Stimulated activated CD8-positive, alpha-beta memory T cell treated with anti-CD3 and anti-CD28 coated beads, Interleukin-4, amount 100 ng/mL, for 1 hour (primary cell): Measurements from ENCODE around the gene EYS.

ENCODE experiments used
- DNase-seq, 2 donors: peaks; one replicate each; pipeline ENCODE4 v3.0.0-alpha.2; 2020; ENCODE audit warnings: low read depth in 2 of 2, low spot score in 1 of 2

Gene EYS

DNA sequence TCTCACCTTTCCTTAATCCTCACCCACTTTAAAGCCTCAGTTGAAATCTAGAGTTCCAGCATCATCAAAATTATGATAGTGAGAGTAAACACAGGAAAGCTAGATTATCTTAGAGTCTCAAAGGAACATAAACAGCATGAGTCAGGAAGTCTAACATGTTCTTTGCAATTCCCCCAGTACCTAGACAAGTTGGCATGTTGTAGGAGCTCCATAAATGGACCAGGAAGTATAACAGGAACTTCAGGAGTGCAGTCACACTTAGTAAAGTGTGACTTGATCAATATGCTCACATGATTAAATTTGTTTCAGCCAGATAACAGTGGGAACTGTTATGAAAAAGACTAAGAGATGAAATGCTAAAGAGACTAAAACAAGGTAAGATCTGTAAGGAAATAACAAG, 834.4 kb downstream of the EYS start:
- no peak for DNase-seq

DNA sequence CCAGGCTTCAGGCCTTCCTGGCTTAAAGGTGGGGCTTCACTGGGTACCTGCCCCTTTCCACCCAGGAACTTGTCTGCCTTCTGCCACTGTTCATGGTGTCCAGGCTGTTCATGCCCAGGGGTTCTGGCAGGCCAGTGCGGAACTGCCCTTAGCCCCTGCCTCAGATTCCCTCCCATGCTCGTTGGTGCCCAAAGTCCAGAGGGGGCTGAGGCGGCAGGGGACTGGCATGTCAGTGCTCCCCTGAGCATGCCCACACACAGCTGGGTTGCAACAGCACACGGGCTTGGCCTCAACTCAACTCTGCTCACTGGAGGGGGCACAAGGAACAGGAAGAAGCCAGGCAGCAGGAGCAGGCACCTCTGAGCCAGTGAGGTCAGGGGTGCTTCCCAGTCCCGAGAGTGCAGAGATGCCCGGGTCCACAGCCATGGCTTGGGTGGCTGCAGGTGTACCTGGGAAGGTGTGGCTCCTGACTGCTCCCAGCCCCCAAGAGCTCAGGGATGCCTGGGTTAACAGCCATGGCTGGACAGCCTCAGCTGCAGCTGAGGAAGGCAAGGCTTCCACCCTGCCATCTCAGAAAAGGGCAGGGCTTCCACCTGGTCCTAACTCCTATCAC, 845.9 kb downstream of the EYS start:
- DNase-seq = no peak

DNA sequence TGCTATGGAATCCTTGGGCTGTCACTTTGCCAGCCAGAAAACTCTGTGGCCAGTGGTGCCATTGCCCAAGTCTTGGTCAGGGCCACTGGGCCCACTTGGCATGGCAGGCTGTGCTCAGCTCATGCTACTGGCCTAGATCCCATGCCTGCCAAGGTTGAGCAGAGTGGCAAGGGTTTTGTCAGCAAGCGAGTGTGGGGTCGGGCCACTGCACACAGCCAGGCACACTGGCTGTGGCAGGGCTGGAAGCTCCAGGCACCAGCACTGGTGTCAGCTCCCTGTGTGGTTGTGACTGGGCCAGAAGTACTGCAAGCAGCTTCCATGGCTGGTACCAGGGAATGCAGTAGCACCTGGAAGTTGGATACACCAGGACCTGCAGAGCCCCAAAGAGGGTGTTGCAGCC, 846.8 kb downstream of the EYS start:
- no peak for DNase-seq

DNA sequence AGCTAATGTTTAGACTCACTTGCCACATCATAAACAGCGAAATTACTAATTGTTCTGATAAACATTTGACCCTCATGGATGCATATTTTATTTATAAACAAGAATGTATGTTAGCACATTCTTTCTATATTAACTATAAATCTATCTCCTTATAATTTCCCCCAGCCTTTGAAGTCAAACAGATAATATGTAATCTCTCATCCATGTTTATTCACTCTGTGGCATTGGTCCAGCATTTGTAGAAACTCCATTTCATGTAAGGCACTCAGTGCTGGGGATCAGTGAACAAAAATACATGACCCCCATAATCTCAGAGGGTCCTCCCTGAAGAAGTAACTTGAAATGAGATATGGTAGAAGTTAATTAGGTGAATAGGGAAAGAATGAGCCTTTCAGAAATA, 856.9 kb downstream of the EYS start:
- no peak for DNase-seq

DNA sequence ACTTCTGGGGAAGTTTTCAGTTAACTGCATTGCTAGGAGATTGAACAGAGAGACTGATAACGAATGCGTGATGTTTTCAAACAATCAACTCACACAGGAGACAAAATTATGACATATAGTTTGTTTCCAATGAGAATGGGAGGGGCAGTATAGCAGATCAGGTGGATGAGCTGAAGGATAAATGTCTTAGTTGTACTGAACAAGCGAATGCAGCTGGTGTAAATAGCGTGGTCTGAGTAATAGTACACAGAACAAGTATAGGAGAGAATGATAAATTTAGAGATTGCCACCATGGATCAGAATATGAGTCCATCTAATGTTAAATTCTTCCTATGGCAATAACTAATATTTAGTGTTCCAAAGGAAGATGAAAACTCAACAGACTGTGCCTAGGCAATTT, 858.6 kb downstream of the EYS start:
- no peak for DNase-seq

DNA sequence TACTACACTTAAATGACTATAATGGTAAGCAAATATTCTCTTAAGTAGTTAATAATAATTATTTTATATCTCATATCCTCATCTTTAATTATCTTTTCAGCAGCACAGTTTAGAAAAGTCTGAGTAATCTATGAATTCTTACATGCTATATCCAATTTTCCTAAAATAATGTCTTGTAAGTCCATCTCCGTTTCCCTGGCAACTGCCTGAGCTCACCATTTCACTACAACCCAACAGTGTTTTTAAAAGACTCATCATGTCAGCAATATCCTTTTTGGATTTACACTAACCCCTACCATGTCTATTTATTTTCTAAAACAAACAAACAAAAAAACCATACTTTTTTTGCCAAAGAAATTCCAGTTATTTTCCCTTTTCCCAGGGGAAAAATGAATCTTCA, 859.6 kb downstream of the EYS start:
- no peak for DNase-seq

DNA sequence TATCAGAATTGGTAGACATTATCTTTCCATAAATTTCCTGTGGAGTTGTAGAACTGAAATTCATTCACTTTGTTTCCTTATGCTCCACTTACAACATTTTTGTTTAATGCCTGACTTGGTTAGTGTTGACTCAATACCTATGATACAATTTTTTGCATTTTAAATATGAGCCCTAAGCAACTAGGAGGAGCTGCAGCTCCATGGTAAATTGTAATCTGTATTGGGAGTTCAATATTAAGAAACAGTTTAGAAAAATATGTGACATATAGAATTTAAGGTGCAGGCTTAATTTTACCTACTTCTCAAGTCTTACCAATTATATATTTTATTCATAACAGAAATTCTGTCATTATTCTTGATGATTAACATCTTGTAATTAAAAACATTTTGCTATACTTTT, 868.3 kb downstream of the EYS start:
- DNase-seq = no peak

DNA sequence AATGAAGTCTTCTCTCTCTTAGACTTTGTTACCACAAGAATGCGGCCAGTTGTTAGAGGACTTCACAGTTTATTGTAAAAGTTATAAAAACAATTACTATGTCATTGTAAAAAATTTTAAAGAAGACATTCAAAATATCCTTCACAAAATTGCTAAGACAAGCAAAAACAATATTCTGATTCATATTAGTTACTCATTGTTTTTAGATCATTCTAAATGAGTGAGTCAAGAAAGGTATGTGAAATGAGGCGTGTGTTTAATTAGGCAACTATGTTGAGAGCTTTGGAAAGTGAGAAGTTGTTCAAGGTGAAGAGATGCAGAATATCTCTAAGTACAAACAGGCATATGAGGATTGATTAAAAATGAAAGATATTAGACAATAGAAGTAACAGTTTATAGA, 875.3 kb downstream of the EYS start:
- no peak for DNase-seq

DNA sequence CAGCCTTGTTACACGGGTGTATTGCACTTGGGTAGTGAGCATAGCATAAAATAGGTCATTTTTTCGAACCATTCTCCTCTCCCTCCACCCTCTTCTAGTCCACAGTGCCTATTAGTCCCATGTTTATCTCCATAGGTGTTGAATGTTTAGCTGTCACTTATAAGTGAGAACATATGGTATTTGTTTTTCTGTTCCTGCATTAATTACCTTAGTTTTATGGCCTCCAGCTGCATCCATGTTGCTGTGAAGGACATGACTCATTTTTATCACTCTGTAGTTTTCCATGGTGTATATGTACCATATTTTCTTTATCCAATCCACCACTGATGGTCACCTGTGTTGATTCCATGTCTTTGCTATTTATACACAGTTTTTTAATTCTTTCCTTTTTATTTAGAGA, 889.5 kb downstream of the EYS start:
- DNase-seq = no peak

DNA sequence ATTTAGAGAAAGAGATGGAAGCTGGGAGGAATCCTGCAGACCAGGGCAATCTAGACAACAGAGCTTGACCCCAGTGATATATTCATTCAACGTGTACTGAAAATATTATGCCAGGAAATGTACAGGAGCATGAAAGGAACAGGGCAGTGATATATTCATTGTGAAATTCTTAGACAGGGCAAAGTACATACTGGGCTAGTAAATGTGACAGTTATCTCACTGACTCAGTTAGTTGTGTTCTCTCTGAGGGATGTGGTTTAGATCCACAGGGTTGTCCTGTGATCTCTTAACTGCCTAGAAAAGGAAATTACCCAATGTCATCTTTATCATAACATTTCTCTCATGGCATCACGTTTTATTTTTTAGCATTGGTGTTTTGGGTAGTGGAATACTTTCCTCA, 891.3 kb downstream of the EYS start:
- DNase-seq = no peak

DNA sequence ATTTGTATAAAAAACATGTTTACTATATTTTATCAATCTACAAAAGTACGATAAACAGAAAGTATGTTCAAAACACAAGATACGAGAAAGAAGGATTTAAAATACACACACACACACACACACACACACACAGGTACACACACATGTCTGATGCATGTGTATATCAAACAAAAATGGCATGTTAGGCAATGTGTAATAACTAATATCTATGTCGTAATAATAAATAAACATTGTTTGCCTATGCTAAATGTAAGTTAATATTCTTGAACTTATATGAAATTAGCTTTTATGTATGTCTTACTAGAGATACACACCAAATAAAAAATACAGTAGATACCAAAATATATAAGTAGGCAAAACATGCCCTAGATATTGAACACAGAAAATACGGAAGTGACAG, 894.9 kb downstream of the EYS start:
- no peak for DNase-seq

DNA sequence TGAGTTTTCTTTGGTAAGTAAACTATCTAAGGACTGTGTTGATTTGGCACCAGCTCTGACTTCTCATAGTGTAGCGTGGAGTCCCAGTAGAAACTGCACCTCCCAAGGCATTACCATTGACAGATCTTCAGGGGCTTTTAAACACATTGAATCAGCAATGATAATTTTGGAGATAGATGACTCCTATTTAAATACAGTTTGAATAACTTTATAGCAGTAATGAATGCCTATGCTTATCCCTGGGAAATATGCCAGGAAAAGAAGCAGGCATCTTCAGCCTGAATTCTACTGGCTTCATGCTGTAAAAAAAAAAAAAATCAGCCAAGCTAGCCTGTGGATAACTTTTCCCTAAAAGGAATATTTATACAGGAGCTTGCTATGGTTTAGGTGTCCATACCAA, 895.9 kb downstream of the EYS start:
- no peak for DNase-seq

DNA sequence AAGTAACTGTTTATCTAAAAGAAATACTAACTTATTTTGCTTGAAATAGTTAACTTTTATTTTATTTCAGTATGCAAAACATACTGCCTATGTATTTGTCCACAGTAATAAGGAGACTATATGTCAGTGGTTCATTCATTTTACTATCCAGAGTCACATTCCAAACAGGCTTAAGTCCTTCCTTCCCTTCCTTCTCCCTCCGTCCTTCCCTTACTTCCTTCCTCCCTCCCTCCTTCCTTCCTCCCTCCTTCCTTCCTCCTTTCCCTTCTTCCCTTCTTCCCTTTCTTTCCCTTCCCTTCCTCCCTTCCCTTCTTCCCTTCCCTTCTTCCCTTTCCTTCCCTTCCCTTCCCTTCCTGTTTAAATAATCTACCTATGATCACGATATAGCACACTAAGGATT, 899.2 kb downstream of the EYS start:
- no peak for DNase-seq

DNA sequence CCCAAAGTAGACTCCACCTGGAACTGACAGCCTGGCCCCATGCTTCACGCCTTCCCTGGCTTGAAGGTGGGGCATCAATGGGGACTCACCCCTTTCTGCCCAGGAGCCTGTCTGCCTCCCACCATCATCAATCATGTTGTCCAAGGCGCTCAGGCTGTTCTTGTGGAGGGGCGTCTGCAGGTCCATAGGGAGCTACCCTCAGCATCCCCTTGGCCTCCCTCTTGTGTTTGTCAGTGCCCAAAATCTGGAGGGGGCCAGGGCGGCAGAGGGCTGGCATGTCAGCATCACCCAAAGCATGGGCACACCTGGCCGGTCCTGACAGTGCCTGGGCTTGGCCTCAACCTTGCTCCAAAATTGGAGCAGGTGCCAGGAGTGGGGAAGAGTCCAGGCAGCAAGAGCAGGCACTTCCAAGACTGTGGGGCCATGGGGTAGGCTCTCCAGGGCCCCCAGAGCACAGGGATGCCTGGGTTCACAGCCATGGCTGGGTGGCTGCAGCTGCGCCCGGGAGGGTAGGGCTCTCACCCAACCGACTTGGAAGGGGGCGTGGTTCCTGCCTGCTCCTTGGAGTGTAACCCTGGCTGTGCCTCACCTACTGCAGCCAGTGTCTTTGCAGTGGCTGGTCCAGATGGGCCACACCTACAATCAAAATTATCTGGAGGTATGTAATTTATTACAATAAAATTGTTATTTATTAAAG, 903.4 kb downstream of the EYS start:
- DNase-seq = no peak

DNA sequence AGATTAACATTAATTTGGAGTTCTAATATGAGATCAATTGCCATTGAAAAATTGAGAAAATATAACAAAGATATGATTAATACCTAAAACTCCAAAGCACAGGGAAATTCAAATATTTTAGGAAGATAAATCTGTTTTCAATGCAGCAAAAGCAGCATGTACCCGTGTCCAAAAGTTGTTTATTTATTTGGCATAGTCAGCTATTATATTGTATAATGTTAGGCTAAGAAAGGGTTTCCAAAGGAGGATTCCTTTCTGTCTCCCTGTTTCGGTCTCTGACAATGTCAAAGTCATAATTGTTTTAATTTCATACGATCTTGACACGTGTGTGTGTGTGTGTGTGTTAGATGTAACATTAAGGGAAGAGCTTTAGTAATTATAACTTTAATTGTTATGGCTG, 914.5 kb downstream of the EYS start:
- no peak for DNase-seq

DNA sequence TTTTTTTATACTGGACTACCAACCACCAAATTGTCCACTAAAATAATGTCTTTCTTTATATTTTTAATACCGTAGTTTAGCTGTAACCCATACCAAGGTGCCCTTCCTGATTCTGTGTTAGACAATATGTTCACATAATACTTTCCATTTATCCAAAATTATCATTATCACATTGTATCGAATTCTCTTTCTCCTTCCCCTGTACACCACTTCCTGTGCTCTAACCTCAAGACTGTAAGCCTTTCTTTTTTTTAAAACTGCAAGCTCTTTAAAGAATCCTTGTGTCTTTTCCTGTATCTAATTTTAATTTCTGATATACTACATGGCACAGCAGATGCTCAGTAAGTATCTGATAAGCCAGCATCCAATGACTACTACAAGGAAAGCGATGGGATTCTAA, 917.5 kb downstream of the EYS start:
- no peak for DNase-seq

DNA sequence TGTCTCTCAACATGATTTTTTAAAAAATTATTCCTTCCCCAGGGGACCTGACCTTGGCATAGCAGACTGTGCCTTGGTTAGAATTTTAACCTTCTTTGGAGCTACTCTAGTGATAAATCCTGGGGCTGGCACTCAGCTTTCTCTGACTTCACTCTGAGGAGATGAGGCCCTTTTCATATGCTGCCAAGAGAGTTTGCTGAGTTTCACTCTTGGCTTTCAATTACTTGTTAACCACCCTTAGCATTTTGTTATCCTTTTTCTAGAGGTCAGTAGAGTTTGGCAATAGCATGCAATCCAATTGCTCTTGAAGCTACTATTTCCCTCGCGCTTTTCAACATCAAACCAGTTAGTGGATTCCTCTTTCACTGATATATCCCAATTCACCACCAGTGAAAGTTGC, 920.3 kb downstream of the EYS start:
- DNase-seq = no peak

DNA sequence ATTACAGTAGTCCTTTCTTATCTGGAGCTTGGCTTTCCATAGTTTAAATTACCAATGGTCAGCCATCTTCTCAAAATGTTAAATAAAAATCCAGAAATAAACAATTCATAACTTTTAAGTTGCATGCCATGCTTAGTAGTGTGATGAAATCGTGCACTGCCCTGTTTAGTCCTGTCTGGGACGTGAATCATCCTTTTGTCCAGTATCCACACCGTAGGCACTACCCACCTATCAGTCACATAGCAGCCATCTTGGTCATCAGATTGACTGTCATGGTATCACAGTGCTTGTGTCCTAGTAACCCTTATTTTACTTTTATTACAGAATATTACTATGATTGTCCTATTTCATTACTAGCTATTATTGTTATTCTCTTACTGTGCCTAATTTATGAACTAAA, 924.1 kb downstream of the EYS start:
- DNase-seq = no peak

DNA sequence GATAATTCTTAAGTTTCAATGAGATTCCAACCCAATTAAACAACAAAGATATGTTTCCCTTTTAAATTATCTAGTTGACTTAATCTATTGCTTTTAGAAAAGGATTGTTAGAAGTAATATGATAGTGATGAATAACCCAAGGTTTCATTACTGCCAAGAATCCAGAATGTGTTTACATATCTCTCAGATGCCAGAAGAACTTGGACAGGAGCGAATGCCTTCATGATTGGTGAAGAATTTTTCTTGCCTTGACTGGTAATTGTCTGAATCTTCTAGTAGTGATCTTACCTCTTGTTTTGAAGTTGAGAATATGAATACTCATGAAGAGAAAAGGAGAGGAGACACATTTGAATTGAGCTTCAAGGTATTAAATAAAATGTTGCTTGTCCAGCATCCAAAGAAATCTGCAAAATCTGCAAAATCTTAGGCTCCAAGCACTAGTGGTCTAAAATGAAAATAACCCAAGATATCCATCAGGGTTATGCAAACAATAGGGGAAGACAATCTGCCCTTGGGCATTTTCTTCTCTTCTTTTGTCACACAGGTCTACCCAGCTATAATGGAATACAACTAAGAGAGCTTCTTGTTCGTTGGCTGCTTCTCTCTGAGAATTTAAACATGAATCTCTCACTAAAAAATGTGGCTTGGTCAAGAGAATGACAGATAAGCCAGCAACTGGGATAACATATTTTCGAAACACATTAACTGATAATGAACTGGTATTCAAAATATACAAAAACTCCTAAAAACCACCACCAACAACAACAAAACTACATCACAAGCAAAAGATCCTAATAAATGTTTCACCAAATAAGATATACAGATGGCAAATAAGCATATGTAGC, 928.9 kb downstream of the EYS start:
- DNase-seq = no peak

DNA sequence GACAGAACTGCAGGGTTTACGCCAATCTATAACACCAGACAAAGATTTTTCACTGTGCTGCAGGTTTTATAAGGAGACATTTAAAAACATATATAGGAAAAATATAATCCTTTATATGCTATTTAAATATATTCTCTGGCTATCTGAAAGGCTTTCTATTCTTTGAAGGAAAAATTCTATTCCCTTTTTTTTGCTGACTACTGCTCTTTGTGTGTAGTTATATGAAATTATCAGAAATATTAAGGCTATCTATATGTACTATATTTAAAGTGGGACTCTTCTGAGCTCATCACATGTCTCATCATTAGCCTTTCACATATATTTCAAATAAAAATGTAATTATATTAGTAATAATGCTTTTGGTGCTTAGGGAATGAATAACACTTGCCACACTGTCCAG, 930.7 kb downstream of the EYS start:
- no peak for DNase-seq

DNA sequence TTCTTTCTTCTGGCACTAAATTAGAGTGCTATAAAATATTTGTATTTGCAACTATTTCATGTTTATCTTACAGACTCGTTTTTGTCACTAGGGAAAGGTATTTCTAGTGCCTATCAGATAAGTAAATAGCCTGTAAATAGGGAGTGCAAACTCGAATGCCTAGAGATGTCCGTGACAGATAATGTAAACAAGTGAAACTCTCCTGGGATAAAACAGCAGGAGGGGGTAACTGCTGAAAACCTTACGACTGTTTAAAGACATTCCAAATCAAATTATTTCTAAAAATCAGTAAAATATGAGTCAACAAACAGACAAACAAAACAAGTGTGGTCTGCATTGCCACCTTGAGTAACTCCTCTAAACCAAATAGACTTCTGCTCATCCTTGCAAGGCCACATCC, 932.1 kb downstream of the EYS start:
- no peak for DNase-seq

DNA sequence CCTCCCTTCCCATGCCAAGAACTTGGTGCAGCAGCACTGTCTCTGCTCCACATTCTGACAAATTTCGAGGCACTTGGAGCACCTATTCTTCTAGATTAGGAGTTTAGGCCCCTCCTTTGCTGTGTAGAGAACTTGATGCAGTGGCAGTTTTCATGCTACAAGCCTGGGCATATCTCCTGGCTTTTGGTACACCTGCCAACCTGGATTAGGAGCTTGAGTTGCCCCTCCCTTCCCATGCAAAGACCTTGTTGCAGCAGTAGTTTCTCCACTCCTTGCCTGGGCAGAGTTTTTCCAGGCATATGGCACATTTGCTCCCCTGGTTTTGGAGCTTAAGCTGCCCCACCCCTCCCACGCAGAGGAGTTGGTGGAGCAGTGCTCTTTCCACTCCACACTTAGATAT, 956.1 kb downstream of the EYS start:
- no peak for DNase-seq

DNA sequence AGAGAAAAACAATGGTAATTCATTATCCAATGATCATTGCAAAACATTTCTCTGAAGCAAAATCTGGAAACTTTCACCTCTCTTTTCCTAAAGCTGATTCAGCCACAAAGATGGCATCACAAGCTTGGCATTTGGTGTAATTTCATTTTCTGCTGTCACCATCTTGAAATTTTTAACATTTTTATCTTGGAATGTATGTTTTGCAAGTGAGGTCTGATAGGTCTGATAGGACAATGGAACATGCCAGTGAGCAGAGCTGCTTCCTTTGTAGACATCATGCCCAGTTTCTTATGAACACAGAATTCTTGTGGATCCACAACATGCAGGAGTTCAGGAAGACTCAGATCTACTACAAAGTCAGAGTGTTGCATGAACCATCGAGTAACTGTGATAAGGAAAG, 969.6 kb downstream of the EYS start:
- DNase-seq = no peak
